A549 (cell line): Measurements from ENCODE around the gene ZDHHC1.

ENCODE experiments used
- EP300 ChIP-seq, 2 experiments: fragments of >200 bp; sonication (Bioruptor Twin); formaldehyde crosslinking; IDR thresholded peaks; 2 replicates in 1 of 2; 3 replicates in 1 of 2; pipeline ENCODE4 v1.6.1; 2016 to 2017
- NFE2L2 ChIP-seq: fragments of 150-350 bp; conservative IDR thresholded peaks from 2 replicates; pipeline ENCODE4 v1.6.1; 2014; ENCODE audit warnings: low read length
- RAD21 ChIP-seq, 2 experiments: fragments of >200 bp in 1 of 2; sonication (Bioruptor Twin) in 1 of 2; formaldehyde crosslinking in 1 of 2; IDR thresholded peaks in 1 of 2; conservative IDR thresholded peaks in 1 of 2; 2 replicates in 1 of 2; 3 replicates in 1 of 2; pipeline ENCODE4 v1.6.1; 2012 to 2018; ENCODE audit warnings: inconsistent platforms in 1 of 2

GRCh38 chr16:67429799-67430503, 13.7 kb upstream of the ZDHHC1 start:
- TF ChIP-seq NFE2L2 (no peak), EP300 (IDR thresholded peaks at IDR 0.05) (no peak), RAD21 (conservative IDR thresholded peaks at IDR 0.05 in 1 of 2, IDR thresholded peaks at IDR 0.05 in 1 of 2) (no peak)
